ENCODE results near the gene RNF207. TPM values are rescaled to one million over a fixed set of nuclear protein-coding genes. Genes with fewer than 3 reads are reported as not detected.

The RNF207 gene
- total RNA-seq, 2 donors from 2014 or later = 18.4 to 19.4 TPM

DNA sequence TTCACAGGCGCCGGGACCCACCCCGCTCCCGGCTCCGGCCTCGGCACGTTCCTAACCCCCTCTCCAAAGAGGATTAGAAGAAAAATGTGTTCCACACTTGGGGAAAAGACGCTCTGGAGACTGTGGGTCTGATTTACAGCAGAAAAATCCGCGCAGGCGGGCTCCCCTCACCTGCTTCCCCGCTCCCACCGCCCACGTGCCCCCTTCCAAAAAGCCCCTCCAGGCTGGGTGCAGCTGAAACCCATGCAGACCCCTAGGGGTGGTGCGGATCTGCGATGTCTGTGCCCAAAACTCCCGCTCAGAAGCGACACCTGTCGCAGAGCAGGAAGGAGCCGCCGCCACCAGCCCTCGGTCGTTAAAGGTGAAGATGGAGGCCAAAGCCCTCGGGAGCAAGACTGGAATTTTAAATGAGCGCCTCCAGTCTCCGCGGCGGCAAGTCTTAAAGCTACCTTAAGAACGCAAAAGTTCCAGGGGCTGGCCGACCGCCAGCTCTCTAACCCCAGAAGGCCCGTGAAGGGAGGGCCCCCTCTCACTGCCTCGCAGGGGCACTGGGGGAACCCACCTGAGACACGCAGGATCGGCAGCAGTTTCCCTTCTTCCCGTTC is 25.1 kb upstream of the RNF207 start:
- no peaks in the 10 kb centered on the region for H3K36me3 ChIP-seq
- H3K27me3 ChIP-seq = peaks cover 30% of the 10 kb centered on the region
- intact Hi-C loops (cut with DNase I) = no loop called here
- H3K9me3 ChIP-seq = no peaks in the 10 kb centered on the region
- no peak for DNase-seq
- H3K9ac ChIP-seq (ENCODE audit: low read depth in 2 of 2, low read length in 2 of 2) = no peak overlapping the region
- H3K4me3 ChIP-seq = no peak overlapping the region
- no peaks in the 10 kb centered on the region for H3K4me1 ChIP-seq
- TF ChIP-seq, protein P1, sequence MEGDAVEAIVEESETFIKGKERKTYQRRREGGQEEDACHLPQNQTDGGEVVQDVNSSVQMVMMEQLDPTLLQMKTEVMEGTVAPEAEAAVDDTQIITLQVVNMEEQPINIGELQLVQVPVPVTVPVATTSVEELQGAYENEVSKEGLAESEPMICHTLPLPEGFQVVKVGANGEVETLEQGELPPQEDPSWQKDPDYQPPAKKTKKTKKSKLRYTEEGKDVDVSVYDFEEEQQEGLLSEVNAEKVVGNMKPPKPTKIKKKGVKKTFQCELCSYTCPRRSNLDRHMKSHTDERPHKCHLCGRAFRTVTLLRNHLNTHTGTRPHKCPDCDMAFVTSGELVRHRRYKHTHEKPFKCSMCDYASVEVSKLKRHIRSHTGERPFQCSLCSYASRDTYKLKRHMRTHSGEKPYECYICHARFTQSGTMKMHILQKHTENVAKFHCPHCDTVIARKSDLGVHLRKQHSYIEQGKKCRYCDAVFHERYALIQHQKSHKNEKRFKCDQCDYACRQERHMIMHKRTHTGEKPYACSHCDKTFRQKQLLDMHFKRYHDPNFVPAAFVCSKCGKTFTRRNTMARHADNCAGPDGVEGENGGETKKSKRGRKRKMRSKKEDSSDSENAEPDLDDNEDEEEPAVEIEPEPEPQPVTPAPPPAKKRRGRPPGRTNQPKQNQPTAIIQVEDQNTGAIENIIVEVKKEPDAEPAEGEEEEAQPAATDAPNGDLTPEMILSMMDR (IDR thresholded peaks at IDR 0.05) = no peak
- no peak overlapping the region for H3K27ac ChIP-seq

DNA sequence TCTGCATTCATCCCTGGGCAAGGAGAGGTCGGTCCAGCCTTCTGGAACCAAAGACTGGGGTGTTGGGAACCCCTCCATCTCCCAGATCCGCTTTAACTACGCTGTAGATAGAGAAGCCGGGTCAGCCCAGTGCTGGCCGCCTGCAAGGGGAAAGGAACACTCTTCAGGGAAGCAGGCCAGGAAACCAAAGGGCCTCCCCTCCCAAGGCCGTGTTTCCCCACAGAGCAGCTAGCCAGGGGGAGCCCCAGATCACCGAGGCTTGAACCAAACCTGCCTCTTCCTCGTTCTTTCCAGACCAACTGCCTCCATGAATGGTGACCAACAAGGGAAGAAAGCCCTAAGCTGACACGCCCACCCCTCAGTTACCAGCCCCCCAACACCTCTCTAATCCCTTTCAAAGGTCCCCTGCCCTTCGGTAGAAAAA is 24.6 kb upstream of the RNF207 start:
- no peaks in the 10 kb centered on the region for H3K9me3 ChIP-seq
- no peak for DNase-seq
- intact Hi-C loops (cut with DNase I) = no loop called here
- TF ChIP-seq, protein P1 (IDR thresholded peaks at IDR 0.05) = no peak
- peaks cover 30% of the 10 kb centered on the region for H3K27me3 ChIP-seq
- H3K4me3 ChIP-seq = no peak overlapping the region
- H3K27ac ChIP-seq = no peak overlapping the region
- no peaks in the 10 kb centered on the region for H3K4me1 ChIP-seq
- H3K36me3 ChIP-seq = no peaks in the 10 kb centered on the region
- no peak overlapping the region for H3K9ac ChIP-seq (ENCODE audit: low read depth in 2 of 2, low read length in 2 of 2)

DNA sequence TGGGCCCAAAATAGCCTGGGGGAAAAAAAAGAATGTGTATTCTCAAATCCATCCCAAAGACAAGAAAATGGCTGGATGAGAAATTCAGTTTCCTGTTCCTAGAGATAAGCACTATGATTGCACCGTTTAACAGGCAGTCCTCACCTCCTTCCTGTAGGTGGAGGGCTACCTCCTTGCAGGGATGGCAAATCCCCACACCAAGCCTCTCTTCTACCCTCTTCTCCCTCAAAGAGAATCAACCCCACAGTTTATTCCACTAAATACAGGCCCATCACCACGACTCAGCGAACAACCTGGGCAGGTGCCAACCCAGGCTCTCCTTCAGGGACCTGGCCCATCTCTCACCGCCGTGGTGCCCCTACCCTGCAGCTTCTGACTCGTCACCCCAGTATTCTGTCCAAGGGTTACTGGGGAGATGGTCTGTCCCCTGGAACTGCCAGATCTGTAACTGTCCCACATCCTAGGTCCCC is 22.4 kb upstream of the RNF207 start:
- no peaks in the 10 kb centered on the region for H3K9me3 ChIP-seq
- H3K4me1 ChIP-seq = no peaks in the 10 kb centered on the region
- no peak overlapping the region for H3K4me3 ChIP-seq
- intact Hi-C loops (cut with DNase I) = no loop called here
- no peak overlapping the region for H3K27ac ChIP-seq
- no peak for DNase-seq
- H3K9ac ChIP-seq (ENCODE audit: low read depth in 2 of 2, low read length in 2 of 2) = no peak overlapping the region
- H3K27me3 ChIP-seq = peaks cover 21% of the 10 kb centered on the region
- TF ChIP-seq, protein P1 (IDR thresholded peaks at IDR 0.05) = no peak
- H3K36me3 ChIP-seq = no peaks in the 10 kb centered on the region

DNA sequence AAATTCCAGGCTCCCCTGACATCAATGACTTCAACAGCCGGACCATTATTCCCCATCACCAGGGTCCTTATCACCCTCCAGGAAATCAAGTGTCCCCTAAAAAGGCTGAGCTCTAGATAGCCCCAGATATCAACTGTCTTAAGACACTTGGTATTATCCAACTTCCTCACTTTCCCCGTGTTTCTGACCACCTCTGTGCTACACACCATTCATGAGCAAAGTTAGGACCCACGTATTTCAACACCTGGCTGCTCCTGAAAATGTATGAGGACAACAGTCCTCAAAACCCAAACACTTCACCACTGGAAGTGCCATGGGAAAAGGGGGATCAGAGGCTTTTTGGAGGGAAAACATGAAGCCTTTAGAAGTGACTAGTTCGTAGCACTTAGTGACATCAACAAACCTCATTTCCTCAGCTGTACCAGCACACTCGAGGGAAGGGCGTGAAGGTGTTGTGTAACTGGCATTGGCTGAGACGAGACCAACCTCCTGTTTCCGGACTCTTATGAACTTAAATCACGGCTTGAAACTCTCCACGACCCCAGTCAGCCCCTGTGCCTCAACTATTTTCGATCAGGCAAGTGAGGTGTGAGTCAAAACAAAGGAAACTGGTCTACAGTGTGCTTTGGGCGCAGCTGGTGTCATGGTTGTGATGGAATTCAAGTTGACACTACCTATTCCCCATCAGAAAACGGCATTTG is 21.7 kb upstream of the RNF207 start:
- DNase-seq = no peak
- Histone ChIP-seq H3K27me3 (peaks cover 14% of the 10 kb centered on the region), H3K4me3 (no peak overlapping the region), H3K27ac (no peak overlapping the region), H3K9me3 (no peaks in the 10 kb centered on the region), H3K9ac (ENCODE audit: low read depth in 2 of 2, low read length in 2 of 2) (no peak overlapping the region), H3K36me3 (no peaks in the 10 kb centered on the region), H3K4me1 (no peaks in the 10 kb centered on the region)
- TF ChIP-seq, protein P1 (IDR thresholded peaks at IDR 0.05) = no peak
- intact Hi-C loops (cut with DNase I) = no loop called here

DNA sequence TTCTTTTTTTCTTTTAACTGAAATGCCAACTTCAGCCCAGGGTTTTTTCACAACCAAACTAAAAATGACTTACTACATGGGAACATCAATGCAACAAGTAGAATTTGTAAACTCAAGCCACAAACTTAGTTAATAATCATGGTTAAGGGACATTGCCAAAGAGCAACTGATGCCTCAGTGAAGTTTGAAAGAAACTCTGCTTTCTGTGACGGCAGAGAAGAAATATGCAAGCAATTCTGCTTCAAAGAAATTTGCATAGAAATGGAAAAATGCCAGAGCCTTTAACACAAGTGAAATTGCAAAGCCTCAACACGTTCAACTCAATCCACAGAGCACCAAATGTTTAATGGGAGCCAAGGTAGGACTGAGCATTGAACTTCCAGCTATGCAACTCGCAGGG is 20.8 kb upstream of the RNF207 start:
- no peak for DNase-seq
- Histone ChIP-seq H3K36me3 (no peaks in the 10 kb centered on the region), H3K4me1 (no peaks in the 10 kb centered on the region), H3K9ac (ENCODE audit: low read depth in 2 of 2, low read length in 2 of 2) (no peak overlapping the region), H3K4me3 (no peak overlapping the region), H3K27me3 (peaks cover 9% of the 10 kb centered on the region), H3K27ac (no peak overlapping the region), H3K9me3 (no peaks in the 10 kb centered on the region)
- intact Hi-C loops (cut with DNase I) = no loop called here
- TF ChIP-seq, protein P1 (IDR thresholded peaks at IDR 0.05) = no peak
